Suprapubic skin (tissue), 4 donors: ENCODE data around the gene EPHA1.

ENCODE experiments used
- POLR2A ChIP-seq, 2 donors: fragments of 450-650 bp; IDR thresholded peaks; one replicate each; pipeline ENCODE4 v1.6.1; 2017; ENCODE audit warnings: antibody characterized with exemption in 2 of 2, mild to moderate bottlenecking in 2 of 2, moderate library complexity in 2 of 2
- POLR2AphosphoS5 ChIP-seq, 3 donors: sonication (generic); formaldehyde crosslinking; IDR thresholded peaks; one replicate each; pipeline ENCODE4 v1.6.1; 2017; ENCODE audit warnings: antibody characterized with exemption in 3 of 3

- no peak for TF ChIP-seq POLR2A (IDR thresholded peaks at IDR 0.05)
- TF ChIP-seq POLR2AphosphoS5 (IDR thresholded peaks at IDR 0.05), result no peak
These were observed 13.2 kb downstream of the EPHA1 start for GRCh38 chr7:143395187-143396149.
